MV-4-11 (cell line): Measurements from ENCODE around the gene GPR137B.

Source experiments
- DNase-seq: peaks from one replicate; lab custom pipeline; 2025; lab: John Stamatoyannopoulos, UW

GPR137B gene

GRCh38 chr1:236204039-236204438 lies 61.7 kb downstream of the GPR137B start:
- no peak for DNase-seq

- DNase-seq, result no peak
Observed at GRCh38 chr1:236204656-236205055, 62.3 kb downstream of the GPR137B start.

- DNase-seq, result peak; percentile 50
Observed at GRCh38 chr1:236206548-236206947, 64.2 kb downstream of the GPR137B start.

GRCh38 chr1:236207121-236207520 lies 64.8 kb downstream of the GPR137B start:
- DNase-seq, result no peak

GRCh38 chr1:236207569-236207968 lies 65.2 kb downstream of the GPR137B start:
- DNase-seq, result no peak

- DNase-seq, result no peak
Observed at GRCh38 chr1:236209185-236209584, 66.8 kb downstream of the GPR137B start.

- no peak for DNase-seq
Observed at GRCh38 chr1:236209713-236210112, 67.4 kb downstream of the GPR137B start.

- no peak for DNase-seq
Observed at GRCh38 chr1:236211815-236212214, 69.5 kb downstream of the GPR137B start.

- no peak for DNase-seq
Observed at GRCh38 chr1:236213534-236213933, 71.2 kb downstream of the GPR137B start.

- no peak for DNase-seq
Observed at GRCh38 chr1:236214761-236215160, 72.4 kb downstream of the GPR137B start.

- DNase-seq, result no peak
Observed at GRCh38 chr1:236220473-236220872, 78.1 kb downstream of the GPR137B start.

- DNase-seq, result peak; percentile 14
Observed at GRCh38 chr1:236222632-236223031, 80.3 kb downstream of the GPR137B start.

GRCh38 chr1:236228411-236228810 lies 86.1 kb downstream of the GPR137B start:
- peak; percentile 72 for DNase-seq

GRCh38 chr1:236235116-236235515 lies 92.8 kb downstream of the GPR137B start:
- no peak for DNase-seq

- no peak for DNase-seq
Observed at GRCh38 chr1:236239092-236239585, 96.8 kb downstream of the GPR137B start.

GRCh38 chr1:236240675-236241074 lies 98.3 kb downstream of the GPR137B start:
- no peak for DNase-seq

GRCh38 chr1:236242568-236242967 lies 100.2 kb downstream of the GPR137B start:
- no peak for DNase-seq

GRCh38 chr1:236247286-236247685 lies 104.9 kb downstream of the GPR137B start:
- DNase-seq, result no peak

- no peak for DNase-seq
Observed at GRCh38 chr1:236251587-236251986, 109.2 kb downstream of the GPR137B start.

- no peak for DNase-seq
Observed at GRCh38 chr1:236253119-236253518, 110.8 kb downstream of the GPR137B start.

- peak; percentile 14 for DNase-seq
Observed at GRCh38 chr1:236253918-236254637, 111.7 kb downstream of the GPR137B start.

GRCh38 chr1:236257216-236257615 lies 114.9 kb downstream of the GPR137B start:
- no peak for DNase-seq

- DNase-seq, result no peak
Observed at GRCh38 chr1:236258114-236258622, 115.8 kb downstream of the GPR137B start.
